DMS114 treated with DMSO at 0.1 percent for 48 hours (cell line): ENCODE results near the gene SLC25A21.

Experiments
- DNase-seq: peaks from one replicate; lab custom pipeline; 2025; ENCODE audit not compliant: unreplicated experiment; lab: John Stamatoyannopoulos, UW

The SLC25A21 gene

GRCh38 chr14:36791402-36791801 lies 381.0 kb downstream of the SLC25A21 start:
- no peak for DNase-seq

GRCh38 chr14:36785511-36785910 lies 386.9 kb downstream of the SLC25A21 start:
- DNase-seq: no peak

GRCh38 chr14:36784541-36784940 lies 387.9 kb downstream of the SLC25A21 start:
- DNase-seq: no peak

GRCh38 chr14:36781897-36782296 lies 390.5 kb downstream of the SLC25A21 start:
- DNase-seq: no peak

GRCh38 chr14:36773558-36773957 lies 398.8 kb downstream of the SLC25A21 start:
- DNase-seq: no peak

- no peak for DNase-seq
Measured at GRCh38 chr14:36773136-36773540, 399.3 kb downstream of the SLC25A21 start.

GRCh38 chr14:36771028-36771640 lies 401.3 kb downstream of the SLC25A21 start:
- DNase-seq: no peak

- DNase-seq: no peak
Measured at GRCh38 chr14:36768638-36769337, 403.6 kb downstream of the SLC25A21 start.

GRCh38 chr14:36767603-36768281 lies 404.7 kb downstream of the SLC25A21 start:
- DNase-seq: no peak

GRCh38 chr14:36766974-36767373 lies 405.4 kb downstream of the SLC25A21 start:
- no peak for DNase-seq

- no peak for DNase-seq
Measured at GRCh38 chr14:36757734-36758601, 414.4 kb downstream of the SLC25A21 start.

- no peak for DNase-seq
Measured at GRCh38 chr14:36756226-36756625, 416.2 kb downstream of the SLC25A21 start.

GRCh38 chr14:36755756-36756155 lies 416.6 kb downstream of the SLC25A21 start:
- no peak for DNase-seq

GRCh38 chr14:36751920-36752319 lies 420.5 kb downstream of the SLC25A21 start:
- DNase-seq: no peak

- no peak for DNase-seq
Measured at GRCh38 chr14:36751106-36751505, 421.3 kb downstream of the SLC25A21 start.

GRCh38 chr14:36750244-36750643 lies 422.2 kb downstream of the SLC25A21 start:
- DNase-seq: no peak

- DNase-seq: no peak
Measured at GRCh38 chr14:36748610-36749213, 423.7 kb downstream of the SLC25A21 start.

GRCh38 chr14:36747411-36748184 lies 424.8 kb downstream of the SLC25A21 start:
- no peak for DNase-seq

- DNase-seq: no peak
Measured at GRCh38 chr14:36746872-36747271, 425.5 kb downstream of the SLC25A21 start.

GRCh38 chr14:36741858-36742257 lies 430.5 kb downstream of the SLC25A21 start:
- DNase-seq: no peak
